CD4-positive, alpha-beta T cell (primary cell): ENCODE data around the gene SEMA3F. TPM values are rescaled to one million over a fixed set of nuclear protein-coding genes. Genes with fewer than 3 reads are reported as not detected.
"Not testable (repeated sequence)": the region's sequence is repeated elsewhere in the genome, so short reads cannot be mapped to it uniquely, and the experiment has no call there.

ENCODE experiments used
- ATAC-seq: fragments of 200-7000 bp; cut with Tn5 transposase; one replicate; pipeline ENCODE4 v1.10.0; 2022; ENCODE audit warnings: mild to moderate bottlenecking; ENCODE audit not compliant: poor library complexity
- CTCF ChIA-PET: fragments of 350-600 bp; sonication (Branson Sonifier 250); formaldehyde crosslinking; loops from one replicate; lab custom pipeline; 2021; ENCODE audit warnings: antibody characterized with exemption, inconsistent platforms; lab: Charles Lee
- POLR2A ChIA-PET: fragments of 350-600 bp; sonication (Branson Sonifier 250); formaldehyde crosslinking; loops from one replicate; lab custom pipeline; 2021; ENCODE audit warnings: antibody characterized with exemption, inconsistent platforms; lab: Charles Lee
- DNase-seq, 14 experiments: peaks; one replicate each; pipeline ENCODE4 v3.0.0-alpha.2; 2013 to 2020; ENCODE audit warnings: mixed read lengths in 2 of 14
- H3K27ac ChIP-seq, 2 donors: one replicate each; pipeline versions ENCODE4 v1.5.1 to v1.7.0; 2013; ENCODE audit warnings: low read length in 2 of 2, low read depth in 1 of 2, mild to moderate bottlenecking in 1 of 2
- H3K27me3 ChIP-seq, 2 experiments: 1 replicate in 1 of 2; 2 replicates in 1 of 2; pipeline versions ENCODE4 v1.6.1 to v1.7.0; 2013; ENCODE audit warnings: low read length in 2 of 2, control low read depth in 1 of 2, mild to moderate bottlenecking in 1 of 2, moderate library complexity in 1 of 2; ENCODE audit not compliant: insufficient read depth in 2 of 2, control insufficient read depth in 1 of 2
- H3K36me3 ChIP-seq: one replicate; pipeline ENCODE4 v1.6.1; 2013; ENCODE audit warnings: low read length, control low read depth; ENCODE audit not compliant: insufficient read depth
- H3K4me1 ChIP-seq: one replicate; pipeline ENCODE4 v1.6.1; 2013; ENCODE audit warnings: low read length, control low read depth; ENCODE audit not compliant: insufficient read depth
- H3K4me3 ChIP-seq: one replicate; pipeline ENCODE4 v1.5.1; 2013; ENCODE audit warnings: mild to moderate bottlenecking, low read length, moderate library complexity
- H3K9me3 ChIP-seq, 2 experiments: 1 replicate in 1 of 2; 2 replicates in 1 of 2; pipeline versions ENCODE4 v1.6.1 to v1.7.0; 2013; ENCODE audit warnings: low read length in 2 of 2, mild to moderate bottlenecking in 2 of 2, control low read depth in 1 of 2, moderate library complexity in 1 of 2; ENCODE audit not compliant: control insufficient read depth in 1 of 2, insufficient read depth in 1 of 2
- H3K27ac Mint-ChIP-seq: one replicate; pipeline ENCODE4 v1.8.0; 2020; ENCODE audit warnings: mixed read lengths
- H3K27me3 Mint-ChIP-seq: one replicate; pipeline ENCODE4 v1.8.0; 2021; ENCODE audit warnings: mixed read lengths
- H3K36me3 Mint-ChIP-seq: one replicate; pipeline ENCODE4 v1.8.0; 2021; ENCODE audit warnings: low read depth, mixed read lengths
- H3K4me1 Mint-ChIP-seq: one replicate; pipeline ENCODE4 v1.8.0; 2021; ENCODE audit warnings: low read depth, mixed read lengths
- H3K4me3 Mint-ChIP-seq: one replicate; pipeline ENCODE4 v1.8.0; 2020; ENCODE audit warnings: mild to moderate bottlenecking, mixed read lengths
- H3K9me3 Mint-ChIP-seq: one replicate; pipeline ENCODE4 v1.8.0; 2020; ENCODE audit warnings: mixed read lengths
- CTCF ChIP-seq: fragments of 200-600 bp; IDR thresholded peaks from one replicate; pipeline ENCODE4 v1.8.0; 2022; ENCODE audit warnings: antibody characterized with exemption, mild to moderate bottlenecking
- intact Hi-C, 2 experiments: fragments of 100-400 bp; cut with DNase I in 1 of 2; cut with micrococcal nuclease in 1 of 2; formaldehyde crosslinking; loops; one replicate each; pipeline versions ENCODE4 v1.15.1 to v1.9.0; 2023 to 2025; cut with DNase I, micrococcal nuclease
- total RNA-seq, 174 experiments: library from RNA in 2 of 174; stranded (reverse) in 2 of 174; gene quantifications; one replicate each; pipeline ENCODE4 v1.2.3 and lab custom pipeline; 2021 to 2026

Gene SEMA3F
- total RNA-seq, 2 experiments from 2014 or later = 0.22 to 1.1 TPM

DNA sequence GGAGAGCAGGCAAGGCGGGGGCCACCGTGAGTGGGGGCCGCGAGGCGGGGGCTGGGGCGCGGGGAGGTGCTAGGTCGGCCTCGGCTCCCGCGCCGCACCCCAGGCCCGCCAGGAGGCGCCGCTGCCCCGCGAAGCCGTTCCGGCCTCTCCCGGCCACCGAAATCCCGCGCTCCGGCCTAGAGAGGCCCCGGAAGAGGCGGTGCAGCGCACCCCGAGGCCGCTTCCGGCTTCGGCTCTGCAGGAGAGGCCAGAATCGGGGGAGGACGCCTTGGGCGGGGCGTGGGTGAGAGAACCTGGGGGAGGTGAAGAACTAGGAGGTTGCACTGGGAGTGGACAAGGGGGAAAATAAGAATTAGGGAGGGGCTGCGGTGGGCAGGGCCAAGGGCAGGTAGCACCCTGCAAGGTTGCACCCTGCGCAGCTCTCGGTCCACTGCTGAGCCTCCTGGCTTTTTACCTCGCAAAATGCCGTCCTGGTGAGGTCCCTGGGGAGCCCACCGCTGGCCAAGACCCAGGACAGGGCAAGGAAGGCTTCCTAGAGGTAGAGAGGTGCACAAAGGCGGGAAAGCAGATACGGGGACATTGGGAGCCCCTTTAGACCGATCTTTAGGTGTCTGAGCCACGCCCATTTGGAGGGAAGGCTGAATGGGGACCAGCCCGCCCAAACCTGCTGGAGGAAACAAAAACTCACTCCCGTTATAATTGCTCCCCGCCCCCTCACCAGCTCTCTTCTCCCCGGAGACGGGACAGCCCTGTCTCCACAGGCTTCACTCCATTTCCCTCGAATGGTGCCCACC is 72.5 kb downstream of the SEMA3F start:
- TF ChIP-seq CTCF = peak; percentile 85
- peaks cover 32% of the 10 kb centered on the region for H3K4me1 Mint-ChIP-seq

DNA sequence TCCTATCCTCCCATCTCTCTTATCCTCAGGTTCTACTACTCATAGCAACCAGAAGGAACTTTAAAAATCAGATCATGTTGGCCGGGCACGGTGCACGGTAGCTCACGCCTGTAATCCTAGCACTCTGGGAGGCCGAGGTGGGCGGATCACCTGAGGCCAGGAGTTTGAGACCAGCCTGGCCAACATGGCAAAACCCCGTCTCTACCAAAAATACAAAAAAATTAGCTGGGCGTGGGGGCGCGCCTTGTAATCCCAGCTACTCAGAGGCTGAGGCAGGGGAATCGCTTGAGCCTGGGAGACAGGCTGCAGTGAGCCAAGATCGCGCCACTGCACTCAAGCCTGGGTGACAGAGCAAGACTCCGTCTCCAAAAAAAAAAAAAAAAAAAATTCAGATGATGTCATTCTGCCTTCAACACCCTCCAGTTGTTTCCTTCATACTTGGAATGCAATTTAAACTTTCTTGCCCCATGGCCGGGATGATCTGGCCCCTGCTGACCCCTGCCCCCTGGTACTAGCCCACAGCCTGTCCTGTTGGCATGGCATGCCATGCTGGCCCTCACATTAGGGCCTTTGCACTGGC is 73.2 kb downstream of the SEMA3F start:
- DNase-seq, intact Hi-C loops, H3K27me3 Mint-ChIP-seq, H3K27me3 ChIP-seq, H3K9me3 ChIP-seq, H3K36me3 ChIP-seq, ATAC-seq, H3K9me3 Mint-ChIP-seq, H3K36me3 Mint-ChIP-seq: not testable (repeated sequence)
- Histone ChIP-seq H3K4me3 (peak overlapping the region; percentile 68), H3K27ac (peak overlapping the region; percentile 47 to 70), H3K4me1 (peaks cover 36% of the 10 kb centered on the region)
- ChIA-PET CTCF (interaction anchor here (1.2 to 5.4 kb wide), 8 partner anchors 8 to 46 kb away, joined by 4 to 82 read pairs (median 14); partner anchors contain the start of gene GNAI2), POLR2A (interaction anchor here (0.5 to 4.8 kb wide), 7 partner anchors 8 to 323 kb away, joined by 3 to 55 read pairs (median 7); partner anchors contain the start of genes GNAI2 and IFRD2)
- Mint-ChIP-seq H3K4me3 (peak overlapping the region; percentile 99), H3K4me1 (peaks cover 32% of the 10 kb centered on the region), H3K27ac (peak overlapping the region; percentile 89)

More for the DNA sequence above, 72.5 kb downstream of the SEMA3F start:
- Mint-ChIP-seq H3K27me3 (no peaks in the 10 kb centered on the region), H3K4me3 (peak overlapping the region; percentile 99), H3K9me3 (no peaks in the 10 kb centered on the region), H3K36me3 (peaks cover 7% of the 10 kb centered on the region), H3K27ac (peak overlapping the region; percentile 89)
- ATAC-seq (peak; percentile 80), DNase-seq (peak; percentile 82 to 96 (median 90))
- CTCF ChIA-PET = interaction anchor here (1.0 to 5.4 kb wide), 12 partner anchors 8 to 72 kb away, joined by 4 to 82 read pairs (median 6); partner anchors contain the start of genes GNAI2, GNAT1, HYAL3 and NAA80
- Histone ChIP-seq H3K27me3 (no peaks in the 10 kb centered on the region), H3K4me3 (peak overlapping the region; percentile 68), H3K9me3 (no peaks in the 10 kb centered on the region), H3K27ac (peak overlapping the region; percentile 47 to 70), H3K36me3 (no peaks in the 10 kb centered on the region), H3K4me1 (peaks cover 36% of the 10 kb centered on the region)
- intact Hi-C loops = loop anchor here (1.0 to 2.0 kb wide), 6 partner anchors 8 to 107 kb away; partner anchors contain the start of gene GNAI2 (in 1 of the 2)
- POLR2A ChIA-PET = interaction anchor here (0.5 to 4.8 kb wide), 7 partner anchors 8 to 124 kb away, joined by 3 to 55 read pairs (median 7); partner anchors contain the start of genes CYB561D2, GNAI2, IFRD2 and NPRL2

GRCh38 chr3:50229490-50229889 is 74.4 kb downstream of the SEMA3F start:
- DNase-seq (no peak), ATAC-seq (no peak)
- H3K36me3 Mint-ChIP-seq = peaks cover 7% of the 10 kb centered on the region
- no peaks in the 10 kb centered on the region for H3K9me3 Mint-ChIP-seq
- Histone ChIP-seq H3K9me3 (no peaks in the 10 kb centered on the region), H3K27me3 (no peaks in the 10 kb centered on the region), H3K36me3 (no peaks in the 10 kb centered on the region), H3K27ac (no peak overlapping the region), H3K4me1 (peaks cover 38% of the 10 kb centered on the region), H3K4me3 (no peak overlapping the region)
- H3K27ac Mint-ChIP-seq = peak overlapping the region; percentile 56
- TF ChIP-seq CTCF = no peak
- ChIA-PET CTCF (interaction anchor here (5.1 to 5.4 kb wide), 2 partner anchors 17 to 34 kb away, joined by 71 to 82 read pairs; no protein-coding TSS in a partner anchor), POLR2A (interaction anchor here (4.8 kb wide), 1 partner anchor 15 kb away, joined by 55 read pairs; no protein-coding TSS in a partner anchor)
- H3K4me3 Mint-ChIP-seq = peak overlapping the region; percentile 52
- H3K4me1 Mint-ChIP-seq = peaks cover 36% of the 10 kb centered on the region
- intact Hi-C loops = no loop called here
- no peaks in the 10 kb centered on the region for H3K27me3 Mint-ChIP-seq
